HG03196 (cell line): Measurements from ENCODE around the gene MTREX.

Source experiments
- ATAC-seq: cut with Tn5 transposase; IDR thresholded peaks from one replicate; pipeline ENCODE4 v1.9.1; 2021; ENCODE audit not compliant: unreplicated experiment

MTREX gene

DNA sequence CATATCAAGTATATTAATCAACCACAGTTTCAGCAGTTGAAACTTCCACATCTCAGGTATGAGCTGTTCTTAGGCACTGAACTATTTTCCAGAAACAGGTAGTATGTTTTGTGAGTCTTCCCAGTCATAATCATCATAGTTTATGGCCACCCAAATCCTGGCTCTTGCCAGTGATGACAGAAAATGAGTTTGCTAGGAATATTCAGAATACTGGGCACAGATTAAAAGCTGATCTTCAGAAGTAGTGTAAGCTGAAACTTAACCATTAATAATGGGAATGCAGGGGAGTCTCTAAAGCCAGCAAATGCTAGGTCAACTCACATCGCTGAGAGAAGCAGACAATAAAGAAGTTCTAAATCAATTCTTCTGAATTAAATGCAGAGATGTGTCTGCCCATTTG, 162.5 kb downstream of the MTREX start:
- no peak for ATAC-seq

DNA sequence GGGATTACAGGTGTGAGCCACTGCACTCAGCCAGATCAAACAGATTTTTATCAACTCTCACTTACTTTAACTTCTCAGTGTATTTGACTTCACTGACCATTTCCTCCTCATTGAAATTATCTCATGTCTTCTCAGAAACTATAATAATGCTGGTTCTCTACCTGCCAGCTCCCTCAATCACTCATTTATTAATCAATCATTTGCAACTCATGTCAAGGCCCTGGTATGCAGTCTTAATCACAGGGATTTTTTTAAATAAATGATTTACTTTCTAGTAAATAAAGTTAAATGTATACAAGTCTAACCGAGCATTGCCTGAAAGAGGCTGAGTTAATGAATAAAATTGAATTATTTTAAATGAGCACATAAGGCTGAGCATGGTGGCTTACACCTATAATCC, 163.7 kb downstream of the MTREX start:
- no peak for ATAC-seq

DNA sequence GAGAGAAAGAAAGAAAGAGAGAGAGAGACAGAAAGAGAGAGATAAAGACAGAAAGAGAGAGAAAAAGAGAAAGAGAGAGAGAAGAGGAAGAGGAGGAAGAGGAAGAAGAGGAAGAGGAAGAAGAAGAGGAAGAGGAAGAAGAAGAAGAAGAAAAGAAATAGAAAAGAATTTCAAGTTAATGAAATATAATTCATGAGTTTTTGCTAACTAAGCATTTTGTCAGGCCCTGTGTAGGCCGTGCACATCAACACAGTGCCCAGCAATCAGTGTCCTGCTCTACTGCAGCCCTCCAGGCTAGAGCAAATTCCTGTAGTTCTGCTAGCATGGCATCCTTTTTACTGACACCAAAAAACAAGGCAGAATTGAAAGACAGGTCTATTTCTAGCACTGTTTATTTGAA, 164.9 kb downstream of the MTREX start:
- no peak for ATAC-seq
